RWPE2 (cell line): ENCODE data around the gene TSEN2.

Experiments used
- ATAC-seq: fragments of 200-7000 bp; cut with Tn5 transposase; 3 replicates; pipeline ENCODE4 v1.9.1; 2021; ENCODE audit warnings: low read depth
- DNase-seq: peaks from one replicate; pipeline ENCODE4 v3.0.0-alpha.2; 2020; ENCODE audit warnings: low spot score
- H3K27ac ChIP-seq: fragments of 450-650 bp; 2 replicates; pipeline ENCODE4 v1.5.1; 2017; ENCODE audit warnings: mild to moderate bottlenecking; ENCODE audit not compliant: poor library complexity, severe bottlenecking
- H3K27me3 ChIP-seq: fragments of 250-450 bp; sonication (Bioruptor Pico); 2 replicates; pipeline ENCODE4 v1.5.1; 2021; ENCODE audit warnings: mild to moderate bottlenecking, moderate library complexity; ENCODE audit not compliant: insufficient read depth, poor library complexity, severe bottlenecking
- H3K36me3 ChIP-seq: fragments of 250-450 bp; sonication (Bioruptor Pico); 2 replicates; pipeline ENCODE4 v1.5.1; 2020; ENCODE audit warnings: low read depth, mild to moderate bottlenecking, moderate library complexity
- H3K4me1 ChIP-seq: fragments of 250-450 bp; sonication (Bioruptor Pico); 2 replicates; pipeline ENCODE4 v1.5.1; 2021; ENCODE audit warnings: mild to moderate bottlenecking, moderate library complexity; ENCODE audit not compliant: insufficient read depth, poor library complexity, severe bottlenecking
- H3K4me3 ChIP-seq: fragments of 250-450 bp; sonication (Bioruptor Pico); 2 replicates; pipeline ENCODE4 v1.5.1; 2021; ENCODE audit warnings: mild to moderate bottlenecking, moderate library complexity; ENCODE audit not compliant: severe bottlenecking
- H3K9me3 ChIP-seq: fragments of 250-450 bp; sonication (Bioruptor Pico); 2 replicates; pipeline ENCODE4 v1.5.1; 2021; ENCODE audit warnings: mild to moderate bottlenecking, moderate library complexity; ENCODE audit not compliant: severe bottlenecking
- TF ChIP-seq, protein P1 (sequence below): fragments of 450-650 bp; IDR thresholded peaks from one replicate; pipeline ENCODE4 v1.5.1; 2017; ENCODE audit warnings: mild to moderate bottlenecking, moderate library complexity; ENCODE audit not compliant: poor library complexity, severe bottlenecking

TSEN2 gene

GRCh38 chr3:12462159-12462947 lies 21.9 kb upstream of the TSEN2 start:
- DNase-seq (no peak), ATAC-seq (no peak)
- Histone ChIP-seq H3K4me1 (no peaks in the 10 kb centered on the region), H3K27me3 (no peaks in the 10 kb centered on the region), H3K27ac (no peak overlapping the region), H3K9me3 (no peaks in the 10 kb centered on the region), H3K4me3 (no peak overlapping the region), H3K36me3 (no peaks in the 10 kb centered on the region)
- TF ChIP-seq, protein P1, sequence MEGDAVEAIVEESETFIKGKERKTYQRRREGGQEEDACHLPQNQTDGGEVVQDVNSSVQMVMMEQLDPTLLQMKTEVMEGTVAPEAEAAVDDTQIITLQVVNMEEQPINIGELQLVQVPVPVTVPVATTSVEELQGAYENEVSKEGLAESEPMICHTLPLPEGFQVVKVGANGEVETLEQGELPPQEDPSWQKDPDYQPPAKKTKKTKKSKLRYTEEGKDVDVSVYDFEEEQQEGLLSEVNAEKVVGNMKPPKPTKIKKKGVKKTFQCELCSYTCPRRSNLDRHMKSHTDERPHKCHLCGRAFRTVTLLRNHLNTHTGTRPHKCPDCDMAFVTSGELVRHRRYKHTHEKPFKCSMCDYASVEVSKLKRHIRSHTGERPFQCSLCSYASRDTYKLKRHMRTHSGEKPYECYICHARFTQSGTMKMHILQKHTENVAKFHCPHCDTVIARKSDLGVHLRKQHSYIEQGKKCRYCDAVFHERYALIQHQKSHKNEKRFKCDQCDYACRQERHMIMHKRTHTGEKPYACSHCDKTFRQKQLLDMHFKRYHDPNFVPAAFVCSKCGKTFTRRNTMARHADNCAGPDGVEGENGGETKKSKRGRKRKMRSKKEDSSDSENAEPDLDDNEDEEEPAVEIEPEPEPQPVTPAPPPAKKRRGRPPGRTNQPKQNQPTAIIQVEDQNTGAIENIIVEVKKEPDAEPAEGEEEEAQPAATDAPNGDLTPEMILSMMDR, result no peak

DNA sequence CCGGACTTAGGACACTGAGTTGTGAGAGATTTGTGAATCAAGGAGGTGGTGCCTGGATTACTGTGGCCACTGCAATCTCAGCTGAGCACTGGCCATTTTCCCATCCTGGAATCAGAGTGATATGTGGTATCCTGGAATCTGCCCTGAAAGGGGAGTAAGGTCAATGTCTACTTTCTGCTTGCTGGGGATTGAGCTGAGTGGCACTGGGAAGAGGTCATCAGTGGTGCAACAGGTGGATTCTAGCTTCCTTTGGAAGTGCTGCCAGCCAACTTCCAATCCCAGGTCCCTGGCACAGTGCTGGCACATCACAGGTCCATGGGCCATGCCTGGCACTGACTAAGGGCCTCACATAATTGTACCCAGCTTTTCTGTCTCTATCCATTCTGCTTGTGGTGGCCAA lies 20.6 kb upstream of the TSEN2 start:
- no peaks in the 10 kb centered on the region for H3K9me3 ChIP-seq
- ATAC-seq (no peak), DNase-seq (no peak)
- no peaks in the 10 kb centered on the region for H3K27me3 ChIP-seq
- TF ChIP-seq, protein P1, result no peak
- no peak overlapping the region for H3K4me3 ChIP-seq
- H3K4me1 ChIP-seq, result no peaks in the 10 kb centered on the region
- H3K36me3 ChIP-seq, result no peaks in the 10 kb centered on the region
- H3K27ac ChIP-seq, result no peak overlapping the region

DNA sequence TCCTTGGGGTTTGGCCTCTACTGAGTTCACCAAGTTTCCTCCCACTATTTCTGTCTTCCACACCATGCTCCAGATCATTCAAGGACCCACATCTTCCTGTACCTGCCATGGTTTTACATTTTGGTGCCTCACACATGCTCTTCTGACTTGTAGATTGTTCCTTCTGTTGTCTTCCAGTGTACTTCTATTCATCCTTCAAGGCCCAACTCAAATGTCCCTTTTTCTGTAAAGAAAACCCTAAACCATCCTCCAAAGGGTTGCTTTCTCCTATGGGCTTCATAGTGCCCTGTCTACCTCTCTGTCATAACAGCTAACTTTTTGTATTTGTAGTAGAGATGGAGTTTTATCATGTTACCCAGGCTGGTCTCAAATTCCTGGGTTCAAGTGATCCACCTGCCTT lies 20.1 kb upstream of the TSEN2 start:
- no peaks in the 10 kb centered on the region for H3K9me3 ChIP-seq

DNA sequence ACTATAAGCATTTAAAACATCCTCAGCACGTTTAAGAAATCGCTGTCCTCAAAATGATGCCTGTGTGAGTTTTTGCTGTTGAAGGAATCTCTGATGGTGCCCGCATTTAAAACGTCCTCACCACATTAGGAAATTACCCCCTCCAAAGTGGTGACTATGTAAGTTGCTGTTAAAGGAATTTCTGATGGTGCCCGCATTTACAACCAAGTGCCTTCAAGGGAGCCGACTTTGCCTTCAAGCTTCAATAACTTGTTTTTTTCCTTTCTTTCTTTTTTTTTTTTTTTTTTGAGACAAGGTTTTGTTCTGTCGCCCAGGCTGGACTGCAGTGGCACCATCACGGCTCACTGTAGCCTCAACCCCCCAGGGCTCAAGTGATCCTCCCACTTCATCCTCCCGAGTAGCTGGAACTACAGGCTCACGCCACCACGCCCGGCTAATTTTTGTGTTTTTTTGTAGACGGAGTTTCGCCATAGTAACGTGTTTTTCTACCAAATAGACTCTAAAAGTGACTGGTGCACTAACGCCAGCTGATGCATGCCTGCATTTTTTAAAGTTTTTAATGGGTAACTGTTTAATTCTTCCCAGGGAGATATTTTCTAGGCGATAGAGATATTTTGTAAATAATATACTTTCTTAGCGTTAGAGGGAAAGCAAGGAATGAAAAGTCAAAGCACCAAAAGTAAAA lies 19.0 kb upstream of the TSEN2 start:
- no peak overlapping the region for H3K4me3 ChIP-seq
- H3K4me1 ChIP-seq, result peaks cover 1% of the 10 kb centered on the region
- H3K27ac ChIP-seq, result no peak overlapping the region
- H3K9me3 ChIP-seq, result no peaks in the 10 kb centered on the region
- no peaks in the 10 kb centered on the region for H3K36me3 ChIP-seq
- TF ChIP-seq, protein P1, result no peak
- DNase-seq (no peak), ATAC-seq (no peak)
- H3K27me3 ChIP-seq, result no peaks in the 10 kb centered on the region

More for the DNA sequence above, 20.1 kb upstream of the TSEN2 start:
- Histone ChIP-seq H3K27me3 (no peaks in the 10 kb centered on the region), H3K27ac (no peak overlapping the region), H3K36me3 (no peaks in the 10 kb centered on the region), H3K4me1 (no peaks in the 10 kb centered on the region), H3K4me3 (no peak overlapping the region)
- TF ChIP-seq, protein P1, result no peak
- DNase-seq, result no peak
- no peak for ATAC-seq

GRCh38 chr3:12465836-12466225 lies 18.4 kb upstream of the TSEN2 start:
- DNase-seq, result no peak
- no peaks in the 10 kb centered on the region for H3K27me3 ChIP-seq
- TF ChIP-seq, protein P1, result no peak
- no peak overlapping the region for H3K27ac ChIP-seq
- no peak overlapping the region for H3K4me3 ChIP-seq
- H3K36me3 ChIP-seq, result no peaks in the 10 kb centered on the region
- ATAC-seq, result no peak
- H3K9me3 ChIP-seq, result no peaks in the 10 kb centered on the region
- peaks cover 7% of the 10 kb centered on the region for H3K4me1 ChIP-seq
